ENCODE data around the gene TUBGCP3. TPM values are rescaled to one million over a fixed set of nuclear protein-coding genes. Genes with fewer than 3 reads are reported as not detected.

Gene TUBGCP3
- total RNA-seq, 3 donors from 2014 or later, result 32.0 to 34.5 (median 32.1) TPM

GRCh38 chr13:112626124-112626523 lies 38.2 kb upstream of the TUBGCP3 start:
- Histone ChIP-seq H3K27me3 (no peaks in the 10 kb centered on the region), H3K36me3 (no peaks in the 10 kb centered on the region), H3K4me3 (no peak overlapping the region), H3K9me3 (no peaks in the 10 kb centered on the region), H3K4me1 (no peaks in the 10 kb centered on the region), H3K27ac (no peak overlapping the region)
- TF ChIP-seq POLR2A (IDR thresholded peaks at IDR 0.05) (no peak), CTCF (IDR thresholded peaks at IDR 0.05) (no peak), POLR2AphosphoS5 (IDR thresholded peaks at IDR 0.05) (no peak)
- DNase-seq (ENCODE audit: low spot score in 2 of 2), result no peak
- intact Hi-C loops (cut with DNase I; ENCODE audit: low total_unique reads), result no loop called here

- intact Hi-C loops (cut with DNase I; ENCODE audit: low total_unique reads), result no loop called here
- Histone ChIP-seq H3K4me1 (no peaks in the 10 kb centered on the region), H3K4me3 (no peak overlapping the region), H3K9me3 (no peaks in the 10 kb centered on the region), H3K27me3 (no peaks in the 10 kb centered on the region), H3K27ac (no peak overlapping the region), H3K36me3 (no peaks in the 10 kb centered on the region)
- TF ChIP-seq POLR2AphosphoS5 (IDR thresholded peaks at IDR 0.05) (no peak), POLR2A (IDR thresholded peaks at IDR 0.05) (no peak), CTCF (IDR thresholded peaks at IDR 0.05) (no peak)
- DNase-seq (ENCODE audit: low spot score in 2 of 2), result no peak
These were observed 37.7 kb upstream of the TUBGCP3 start for GRCh38 chr13:112625698-112626097.

- no peaks in the 10 kb centered on the region for H3K36me3 ChIP-seq
- H3K27ac ChIP-seq, result no peak overlapping the region
- no peaks in the 10 kb centered on the region for H3K27me3 ChIP-seq
- DNase-seq (ENCODE audit: low spot score in 2 of 2), result no peak
- intact Hi-C loops (cut with DNase I; ENCODE audit: low total_unique reads), result no loop called here
- H3K4me3 ChIP-seq, result no peak overlapping the region
- TF ChIP-seq POLR2AphosphoS5 (IDR thresholded peaks at IDR 0.05) (no peak), POLR2A (IDR thresholded peaks at IDR 0.05) (no peak), CTCF (IDR thresholded peaks at IDR 0.05) (no peak)
- no peaks in the 10 kb centered on the region for H3K4me1 ChIP-seq
- no peaks in the 10 kb centered on the region for H3K9me3 ChIP-seq
These were observed 36.9 kb upstream of the TUBGCP3 start for GRCh38 chr13:112624602-112625430.

- Histone ChIP-seq H3K9me3 (no peaks in the 10 kb centered on the region), H3K27ac (no peak overlapping the region), H3K36me3 (no peaks in the 10 kb centered on the region), H3K4me3 (no peak overlapping the region), H3K27me3 (no peaks in the 10 kb centered on the region), H3K4me1 (no peaks in the 10 kb centered on the region)
- no peak for DNase-seq (ENCODE audit: low spot score in 2 of 2)
- intact Hi-C loops (cut with DNase I; ENCODE audit: low total_unique reads), result no loop called here
- TF ChIP-seq CTCF (IDR thresholded peaks at IDR 0.05), result no peak
- no peak for TF ChIP-seq POLR2A (IDR thresholded peaks at IDR 0.05)
- no peak for TF ChIP-seq POLR2AphosphoS5 (IDR thresholded peaks at IDR 0.05)
These were observed 36.1 kb upstream of the TUBGCP3 start for GRCh38 chr13:112624040-112624439.

- Histone ChIP-seq H3K36me3 (no peaks in the 10 kb centered on the region), H3K4me3 (no peak overlapping the region), H3K27me3 (no peaks in the 10 kb centered on the region), H3K9me3 (no peaks in the 10 kb centered on the region), H3K4me1 (no peaks in the 10 kb centered on the region), H3K27ac (no peak overlapping the region)
- intact Hi-C loops (cut with DNase I; ENCODE audit: low total_unique reads), result no loop called here
- TF ChIP-seq POLR2AphosphoS5 (IDR thresholded peaks at IDR 0.05) (no peak), POLR2A (IDR thresholded peaks at IDR 0.05) (no peak), CTCF (IDR thresholded peaks at IDR 0.05) (no peak)
- DNase-seq (ENCODE audit: low spot score in 2 of 2), result no peak
These were observed 35.2 kb upstream of the TUBGCP3 start for GRCh38 chr13:112623051-112623711.
